LNCaP clone FGC (cell line): ENCODE data around the gene LSM12.
A peak's percentile ranks its signal among the peaks of the same experiment; 100 is the strongest.

Experiments used
- DNase-seq: peaks from one replicate; pipeline ENCODE4 v3.0.0-alpha.2; 2011; ENCODE audit warnings: low read depth
- H3K4me3 ChIP-seq: 2 replicates; pipeline ENCODE4 v1.5.1; 2011; ENCODE audit warnings: mild to moderate bottlenecking, low read depth, low read length, control low read depth
- TF ChIP-seq, protein P1 (sequence below): IDR thresholded peaks from 2 replicates; pipeline ENCODE4 v1.5.1; 2012; ENCODE audit warnings: mild to moderate bottlenecking; ENCODE audit not compliant: control insufficient read depth, insufficient read depth; ENCODE audit errors: extremely low read depth

Gene LSM12

DNA sequence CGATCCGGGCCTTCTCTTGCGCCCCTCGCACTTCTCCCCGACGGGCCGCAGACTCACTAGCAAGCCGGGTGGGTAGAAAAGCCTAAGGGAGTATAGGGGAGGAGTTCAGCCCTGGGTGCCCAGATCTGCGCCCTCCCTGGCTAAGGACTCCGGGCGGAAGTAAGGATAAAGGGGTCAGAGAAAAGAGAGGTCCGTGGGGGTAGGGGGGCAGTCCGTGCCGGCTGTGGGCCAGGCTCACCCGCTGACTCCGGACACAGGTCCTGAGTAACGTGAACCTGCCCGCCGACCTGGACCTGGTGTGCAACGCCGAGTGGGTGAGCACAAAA is 60.2 kb downstream of the LSM12 start:
- peak overlapping the region; percentile 61 for H3K4me3 ChIP-seq
- no peak for DNase-seq
- TF ChIP-seq, protein P1, sequence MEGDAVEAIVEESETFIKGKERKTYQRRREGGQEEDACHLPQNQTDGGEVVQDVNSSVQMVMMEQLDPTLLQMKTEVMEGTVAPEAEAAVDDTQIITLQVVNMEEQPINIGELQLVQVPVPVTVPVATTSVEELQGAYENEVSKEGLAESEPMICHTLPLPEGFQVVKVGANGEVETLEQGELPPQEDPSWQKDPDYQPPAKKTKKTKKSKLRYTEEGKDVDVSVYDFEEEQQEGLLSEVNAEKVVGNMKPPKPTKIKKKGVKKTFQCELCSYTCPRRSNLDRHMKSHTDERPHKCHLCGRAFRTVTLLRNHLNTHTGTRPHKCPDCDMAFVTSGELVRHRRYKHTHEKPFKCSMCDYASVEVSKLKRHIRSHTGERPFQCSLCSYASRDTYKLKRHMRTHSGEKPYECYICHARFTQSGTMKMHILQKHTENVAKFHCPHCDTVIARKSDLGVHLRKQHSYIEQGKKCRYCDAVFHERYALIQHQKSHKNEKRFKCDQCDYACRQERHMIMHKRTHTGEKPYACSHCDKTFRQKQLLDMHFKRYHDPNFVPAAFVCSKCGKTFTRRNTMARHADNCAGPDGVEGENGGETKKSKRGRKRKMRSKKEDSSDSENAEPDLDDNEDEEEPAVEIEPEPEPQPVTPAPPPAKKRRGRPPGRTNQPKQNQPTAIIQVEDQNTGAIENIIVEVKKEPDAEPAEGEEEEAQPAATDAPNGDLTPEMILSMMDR, result no peak

DNA sequence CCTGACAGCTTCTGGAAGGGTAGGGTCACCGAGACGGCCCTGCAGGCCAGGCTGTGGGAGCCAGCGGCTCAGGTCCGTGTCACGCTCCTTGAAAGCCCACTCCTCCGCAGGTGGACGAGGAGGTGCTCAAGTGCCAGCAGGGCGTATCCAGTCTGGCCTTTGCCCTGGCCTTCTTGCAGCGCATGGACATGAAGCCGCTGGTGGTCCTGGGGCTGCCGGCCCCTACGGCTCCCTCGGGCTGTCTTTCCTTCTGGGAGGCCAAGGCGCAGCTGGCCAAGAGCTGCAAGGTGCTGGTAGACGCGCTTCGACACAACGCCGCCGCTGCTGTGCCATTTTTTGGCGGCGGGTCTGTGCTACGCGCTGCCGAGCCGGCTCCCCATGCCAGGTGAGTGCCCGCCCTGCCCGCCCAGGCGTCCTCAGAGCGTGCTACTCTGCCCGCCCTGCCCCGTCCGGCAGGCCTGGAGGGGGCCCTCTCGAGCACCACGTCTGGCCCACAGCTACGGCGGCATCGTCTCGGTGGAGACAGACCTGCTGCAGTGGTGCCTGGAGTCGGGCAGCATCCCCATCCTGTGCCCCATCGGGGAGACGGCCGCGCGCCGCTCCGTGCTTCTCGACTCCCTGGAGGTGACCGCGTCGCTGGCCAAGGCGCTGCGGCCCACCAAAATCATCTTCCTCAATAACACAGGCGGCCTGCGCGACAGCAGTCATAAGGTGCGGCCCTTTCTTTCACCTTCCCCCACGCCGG is 60.8 kb downstream of the LSM12 start:
- TF ChIP-seq, protein P1, result no peak
- H3K4me3 ChIP-seq, result peak overlapping the region; percentile 61; the same call in 1 of the 2 replicates
- DNase-seq, result no peak

DNA sequence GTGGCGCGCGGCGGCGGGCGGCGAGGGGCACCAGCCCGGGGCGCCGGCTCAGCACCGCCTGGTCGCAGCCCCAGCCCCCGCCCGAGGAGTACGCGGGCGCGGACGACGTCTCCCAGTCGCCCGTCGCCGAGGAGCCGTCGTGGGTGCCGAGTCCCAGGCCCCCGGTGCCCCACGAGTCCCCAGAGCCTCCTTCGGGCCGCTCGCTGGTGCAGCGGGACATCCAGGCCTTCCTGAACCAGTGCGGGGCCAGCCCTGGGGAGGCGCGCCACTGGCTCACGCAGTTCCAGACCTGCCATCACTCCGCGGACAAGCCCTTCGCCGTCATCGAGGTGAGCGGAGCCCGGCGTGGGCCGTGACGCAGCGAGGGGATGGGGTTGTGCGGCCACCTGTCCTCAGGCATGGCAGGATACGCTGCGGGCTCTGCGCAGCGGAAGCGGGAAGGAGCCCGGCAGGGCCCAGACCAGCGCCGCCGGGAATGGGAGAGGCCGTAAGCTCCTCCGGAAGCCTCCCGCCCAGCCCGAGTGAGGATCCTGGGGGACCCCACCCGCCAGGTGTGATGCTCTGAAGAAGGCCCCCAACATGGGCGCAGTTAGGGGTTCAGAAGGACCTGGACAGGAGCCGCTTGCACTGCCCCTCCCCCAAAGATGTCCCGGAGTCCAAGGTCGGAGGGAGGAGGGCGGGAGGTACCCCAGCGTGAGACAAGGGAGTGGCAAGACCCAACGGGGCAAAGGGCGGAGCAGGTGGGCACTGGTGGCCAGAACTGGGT is 61.5 kb downstream of the LSM12 start:
- TF ChIP-seq, protein P1, result no peak
- H3K4me3 ChIP-seq, result no peak overlapping the region

DNA sequence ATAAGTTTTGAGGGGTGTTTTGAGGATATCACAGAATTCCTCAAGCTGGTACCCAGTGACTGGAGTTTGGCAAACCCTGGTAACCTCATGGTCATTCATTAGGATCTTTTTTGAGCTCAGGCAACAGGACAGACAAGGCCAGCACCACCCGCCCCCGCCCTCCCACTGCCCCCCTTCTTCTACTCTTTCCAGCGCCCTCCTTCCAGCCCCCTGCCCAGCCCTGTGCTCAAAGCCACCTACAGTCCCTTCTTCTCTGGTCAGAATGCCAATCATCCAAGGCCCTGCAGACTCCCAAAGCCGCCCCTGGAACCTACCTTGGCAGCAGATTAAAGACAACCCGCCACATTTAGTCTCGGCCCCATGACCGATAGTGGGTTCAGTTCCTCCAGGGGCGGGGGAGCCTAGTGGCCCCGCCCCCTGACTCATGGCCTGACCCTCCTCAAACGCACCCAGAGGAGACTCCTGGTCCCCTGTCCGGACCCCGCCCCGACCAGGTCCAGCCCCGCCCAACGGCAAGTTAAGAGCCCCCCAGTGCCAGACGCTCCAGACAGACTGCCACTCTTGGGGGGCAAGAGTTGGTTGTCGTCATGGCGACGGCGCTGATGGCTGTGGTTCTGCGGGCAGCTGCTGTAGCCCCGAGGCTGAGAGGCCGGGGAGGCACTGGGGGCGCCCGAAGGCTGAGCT is 62.3 kb downstream of the LSM12 start, which contains the start of gene NAGS:
TSS of gene NAGS (plus strand) at position 546 of the 684 bp plus-strand sequence. CDS start at position 588, 42 bp downstream.
- TF ChIP-seq, protein P1, result no peak
- DNase-seq, result no peak
- H3K4me3 ChIP-seq, result no peak within 1 kb of the TSS

More for the DNA sequence above, 61.5 kb downstream of the LSM12 start:
- DNase-seq, result no peak

DNA sequence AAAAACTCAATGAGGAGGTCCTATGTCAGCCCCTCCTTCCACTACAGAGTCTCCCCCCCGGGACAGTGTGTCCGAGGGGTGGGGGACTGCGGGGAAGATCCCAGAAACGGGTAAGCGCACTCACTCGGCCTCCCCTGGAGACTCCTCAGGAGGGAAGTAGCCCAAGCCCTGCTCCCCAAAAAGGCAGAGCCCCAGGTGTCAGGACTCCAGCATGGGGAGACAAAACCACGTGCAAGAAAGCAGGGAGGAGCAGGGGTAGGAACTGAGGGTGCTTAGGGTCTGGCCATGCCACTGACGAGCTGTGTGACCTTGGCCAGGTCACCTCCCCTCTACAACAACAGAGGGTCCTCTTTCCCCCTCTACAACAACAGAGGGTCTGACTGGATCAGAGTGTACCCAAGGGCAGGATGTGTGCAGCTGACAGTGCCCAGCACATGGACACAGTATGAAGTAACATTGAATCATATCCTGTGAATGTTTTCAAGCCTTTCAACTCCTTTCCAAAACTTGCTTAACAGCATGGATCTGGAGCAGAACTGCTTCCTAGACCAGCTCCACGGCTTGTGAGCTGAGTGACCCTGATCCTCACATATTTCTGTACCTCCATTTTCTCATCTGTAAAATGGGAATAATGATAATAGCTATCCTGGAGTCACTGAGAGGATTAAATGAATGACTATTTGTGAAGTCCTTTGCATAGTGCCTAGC is 64.2 kb downstream of the LSM12 start:
- DNase-seq, result no peak

DNA sequence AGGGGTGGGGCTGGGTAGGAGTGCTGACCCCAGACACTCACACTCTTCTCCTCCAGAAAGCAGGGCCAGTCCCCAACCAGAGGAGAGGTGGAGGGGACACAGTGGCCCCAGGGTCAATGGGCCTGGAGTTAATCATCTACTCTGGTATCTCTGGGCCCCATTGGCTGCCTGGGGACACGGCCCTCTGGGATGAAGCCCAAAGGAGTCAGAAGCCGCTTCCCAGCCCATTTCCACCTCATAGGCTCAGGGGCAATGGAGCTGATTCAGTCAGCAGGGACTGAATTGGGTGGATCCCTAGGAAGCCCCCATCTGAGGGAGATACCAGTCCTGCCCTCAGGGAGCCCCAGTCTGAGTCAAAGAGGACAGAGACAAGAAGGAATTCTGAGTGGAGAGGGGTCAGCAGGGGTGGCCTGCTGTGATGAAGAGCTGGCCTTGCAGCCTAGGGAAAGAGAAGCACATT is 65.0 kb downstream of the LSM12 start:
- no peak overlapping the region for H3K4me3 ChIP-seq
- TF ChIP-seq, protein P1, result no peak
- DNase-seq, result no peak

More for the DNA sequence above, 64.2 kb downstream of the LSM12 start:
- TF ChIP-seq, protein P1, result no peak
- H3K4me3 ChIP-seq, result no peak overlapping the region
